GM19099 (cell line): ENCODE measurements around the gene SMCHD1.

ENCODE experiments used
- POLR2A ChIP-seq: IDR thresholded peaks from 3 replicates; pipeline ENCODE4 v1.6.1; 2011; ENCODE audit warnings: low read depth; ENCODE audit not compliant: insufficient read length; ENCODE audit errors: extremely low read depth

The SMCHD1 gene

GRCh38 chr18:2825613-2826175 is 170.2 kb downstream of the SMCHD1 start:
- no peak for TF ChIP-seq POLR2A

GRCh38 chr18:2826581-2826980 is 171.1 kb downstream of the SMCHD1 start:
- no peak for TF ChIP-seq POLR2A

GRCh38 chr18:2827061-2827460 is 171.5 kb downstream of the SMCHD1 start:
- no peak for TF ChIP-seq POLR2A

- TF ChIP-seq POLR2A = no peak
Observed at GRCh38 chr18:2839202-2839601, 183.7 kb downstream of the SMCHD1 start.

- no peak for TF ChIP-seq POLR2A
Observed at GRCh38 chr18:2840521-2840920, 185.0 kb downstream of the SMCHD1 start.

GRCh38 chr18:2843146-2843545 is 187.6 kb downstream of the SMCHD1 start:
- no peak for TF ChIP-seq POLR2A

- TF ChIP-seq POLR2A = no peak
Observed at GRCh38 chr18:2845172-2845571, 189.6 kb downstream of the SMCHD1 start.

GRCh38 chr18:2846636-2847316 is 191.2 kb downstream of the SMCHD1 start, which contains the start of gene EMILIN2:
TSS of gene EMILIN2 (plus strand) at chr18:2847006. CDS start at chr18:2847189, 183 bp downstream.
- TF ChIP-seq POLR2A = peak; percentile 57

GRCh38 chr18:2847317-2848246 is 192.1 kb downstream of the SMCHD1 start:
- TF ChIP-seq POLR2A = no peak

GRCh38 chr18:2848247-2849246 is 193.0 kb downstream of the SMCHD1 start:
- no peak for TF ChIP-seq POLR2A

- no peak for TF ChIP-seq POLR2A
Observed at GRCh38 chr18:2850816-2851215, 195.3 kb downstream of the SMCHD1 start.

- no peak for TF ChIP-seq POLR2A
Observed at GRCh38 chr18:2851771-2852170, 196.2 kb downstream of the SMCHD1 start.

GRCh38 chr18:2853173-2853925 is 197.8 kb downstream of the SMCHD1 start:
- no peak for TF ChIP-seq POLR2A

- no peak for TF ChIP-seq POLR2A
Observed at GRCh38 chr18:2853926-2854664, 198.6 kb downstream of the SMCHD1 start.
